ENCODE measurements around the gene LRPPRC.

Gene LRPPRC

GRCh38 chr2:43944915-43945314 lies 50.9 kb downstream of the LRPPRC start:
- Histone ChIP-seq H3K79me2 (ENCODE audit: insufficient read depth, low read depth) (no peaks in the 10 kb centered on the region; the same call in 1 of the 2 replicates), H3K9ac (no peak overlapping the region), H2AFZ (ENCODE audit: low read depth) (no peak overlapping the region), H3K36me3 (ENCODE audit: insufficient read depth) (peaks cover 27% of the 10 kb centered on the region), H3K4me2 (no peak overlapping the region), H3K27ac (no peak overlapping the region), H3K4me3 (IDR thresholded peaks at IDR 0.05; ENCODE audit: insufficient read depth, low read depth, low read length) (no peak overlapping the region), H3K4me1 (ENCODE audit: low read depth, poor library complexity, severe bottlenecking) (no peaks in the 10 kb centered on the region), H4K20me1 (ENCODE audit: insufficient read depth) (peaks cover 6% of the 10 kb centered on the region; the same call in 1 of the 2 replicates), H3K27me3 (ENCODE audit: insufficient read depth, low read depth) (no peaks in the 10 kb centered on the region)
- no peak for TF ChIP-seq CTCF (conservative IDR thresholded peaks at IDR 0.05; ENCODE audit: low read depth, low read length)

- H3K4me2 ChIP-seq, result no peak overlapping the region
Observed at GRCh38 chr2:43943809-43944452, 51.9 kb downstream of the LRPPRC start.

GRCh38 chr2:43943323-43943722 lies 52.5 kb downstream of the LRPPRC start:
- no peaks in the 10 kb centered on the region for H3K4me1 ChIP-seq (ENCODE audit: low read depth, poor library complexity, severe bottlenecking)
- no peak overlapping the region for H3K4me3 ChIP-seq (IDR thresholded peaks at IDR 0.05; ENCODE audit: insufficient read depth, low read depth, low read length)
- no peak overlapping the region for H3K9ac ChIP-seq
- H3K27ac ChIP-seq, result peak overlapping the region; percentile 2; the same call in 1 of the 2 replicates
- H3K36me3 ChIP-seq (ENCODE audit: insufficient read depth), result peaks cover 23% of the 10 kb centered on the region
- no peak for TF ChIP-seq CTCF (conservative IDR thresholded peaks at IDR 0.05; ENCODE audit: low read depth, low read length)
- no peaks in the 10 kb centered on the region for H3K27me3 ChIP-seq (ENCODE audit: insufficient read depth, low read depth)
- H3K4me2 ChIP-seq, result no peak overlapping the region
- peaks cover 6% of the 10 kb centered on the region; the same call in 1 of the 2 replicates for H4K20me1 ChIP-seq (ENCODE audit: insufficient read depth)
- no peak overlapping the region for H2AFZ ChIP-seq (ENCODE audit: low read depth)
- H3K79me2 ChIP-seq (ENCODE audit: insufficient read depth, low read depth), result no peaks in the 10 kb centered on the region; the same call in 1 of the 2 replicates

More at GRCh38 chr2:43943809-43944452, 51.9 kb downstream of the LRPPRC start:
- Histone ChIP-seq H3K4me3 (IDR thresholded peaks at IDR 0.05; ENCODE audit: insufficient read depth, low read depth, low read length) (no peak overlapping the region), H4K20me1 (ENCODE audit: insufficient read depth) (peaks cover 6% of the 10 kb centered on the region; the same call in 1 of the 2 replicates), H3K4me1 (ENCODE audit: low read depth, poor library complexity, severe bottlenecking) (no peaks in the 10 kb centered on the region), H2AFZ (ENCODE audit: low read depth) (no peak overlapping the region), H3K79me2 (ENCODE audit: insufficient read depth, low read depth) (no peaks in the 10 kb centered on the region; the same call in 1 of the 2 replicates), H3K27ac (no peak overlapping the region), H3K27me3 (ENCODE audit: insufficient read depth, low read depth) (no peaks in the 10 kb centered on the region), H3K36me3 (ENCODE audit: insufficient read depth) (peaks cover 28% of the 10 kb centered on the region), H3K9ac (no peak overlapping the region)
- no peak for TF ChIP-seq CTCF (conservative IDR thresholded peaks at IDR 0.05; ENCODE audit: low read depth, low read length)

GRCh38 chr2:43942881-43943280 lies 52.9 kb downstream of the LRPPRC start:
- Histone ChIP-seq H3K9ac (no peak overlapping the region), H2AFZ (ENCODE audit: low read depth) (no peak overlapping the region), H3K79me2 (ENCODE audit: insufficient read depth, low read depth) (no peaks in the 10 kb centered on the region; the same call in 1 of the 2 replicates), H3K4me1 (ENCODE audit: low read depth, poor library complexity, severe bottlenecking) (no peaks in the 10 kb centered on the region), H3K36me3 (ENCODE audit: insufficient read depth) (peaks cover 23% of the 10 kb centered on the region), H3K4me2 (no peak overlapping the region), H3K27ac (peak overlapping the region; percentile 2; the same call in 1 of the 2 replicates), H3K4me3 (IDR thresholded peaks at IDR 0.05; ENCODE audit: insufficient read depth, low read depth, low read length) (no peak overlapping the region), H3K27me3 (ENCODE audit: insufficient read depth, low read depth) (no peaks in the 10 kb centered on the region), H4K20me1 (ENCODE audit: insufficient read depth) (peaks cover 6% of the 10 kb centered on the region; the same call in 1 of the 2 replicates)
- TF ChIP-seq CTCF (conservative IDR thresholded peaks at IDR 0.05; ENCODE audit: low read depth, low read length), result no peak

Data from KMS-11 (cell line).